SU-DHL-6 (cell line): ENCODE data around the gene CYSRT1.

ENCODE experiments used
- CTCF ChIP-seq: fragments of 200-600 bp; sonication (generic); IDR thresholded peaks from one replicate; pipeline ENCODE4 v1.5.1; 2017; ENCODE audit warnings: antibody characterized with exemption, mild to moderate bottlenecking, low read length, moderate library complexity; ENCODE audit not compliant: insufficient read depth, poor library complexity, severe bottlenecking
- EZH2phosphoT487 ChIP-seq: fragments of 200-600 bp; sonication (generic), shearing (Covaris generic); conservative IDR thresholded peaks from 2 replicates; pipeline ENCODE4 v1.6.1; 2018; ENCODE audit warnings: mild to moderate bottlenecking, antibody characterized with exemption, low read length, moderate library complexity, mixed read lengths

GRCh38 chr9:137188086-137188489, 36.9 kb upstream of the CYSRT1 start:
- TF ChIP-seq CTCF (no peak), EZH2phosphoT487 (no peak)
